HG02623 (cell line): ENCODE measurements around the gene ITIH4.

Experiments used
- ATAC-seq: cut with Tn5 transposase; IDR thresholded peaks from one replicate; pipeline ENCODE4 v1.9.1; 2021; ENCODE audit warnings: moderate library complexity; ENCODE audit not compliant: unreplicated experiment

ITIH4 gene

GRCh38 chr3:52834871-52835501, 4.5 kb upstream of the ITIH4 start, which contains the start of gene MUSTN1:
TSS of gene MUSTN1 (minus strand) at chr3:52835019. CDS start at chr3:52834948, 71 bp downstream.
- no peak for ATAC-seq

GRCh38 chr3:52833202-52833601, 2.7 kb upstream of the ITIH4 start:
- no peak for ATAC-seq

- no peak for ATAC-seq
Observed at GRCh38 chr3:52831500-52832301, 1.2 kb upstream of the ITIH4 start.

- no peak for ATAC-seq
Observed at GRCh38 chr3:52829906-52830463, 487 bp downstream of the ITIH4 start.

GRCh38 chr3:52829482-52829881, 990 bp downstream of the ITIH4 start:
- ATAC-seq, result no peak

GRCh38 chr3:52827866-52828376, 2.6 kb downstream of the ITIH4 start:
- no peak for ATAC-seq

- no peak for ATAC-seq
Observed at GRCh38 chr3:52827441-52827840, 3.0 kb downstream of the ITIH4 start.

GRCh38 chr3:52824037-52824436, 6.4 kb downstream of the ITIH4 start:
- no peak for ATAC-seq

GRCh38 chr3:52822363-52822762, 8.1 kb downstream of the ITIH4 start:
- ATAC-seq, result no peak

GRCh38 chr3:52820736-52821135, 9.7 kb downstream of the ITIH4 start:
- ATAC-seq, result no peak

- no peak for ATAC-seq
Observed at GRCh38 chr3:52819936-52820335, 10.5 kb downstream of the ITIH4 start.

- ATAC-seq, result no peak
Observed at GRCh38 chr3:52817860-52818259, 12.6 kb downstream of the ITIH4 start.

- no peak for ATAC-seq
Observed at GRCh38 chr3:52817221-52817620, 13.3 kb downstream of the ITIH4 start.

GRCh38 chr3:52816654-52817053, 13.8 kb downstream of the ITIH4 start:
- no peak for ATAC-seq

- ATAC-seq, result no peak
Observed at GRCh38 chr3:52816199-52816598, 14.3 kb downstream of the ITIH4 start.

GRCh38 chr3:52813810-52814209, 16.7 kb downstream of the ITIH4 start:
- no peak for ATAC-seq

- no peak for ATAC-seq
Observed at GRCh38 chr3:52811452-52812011, 18.9 kb downstream of the ITIH4 start.

- ATAC-seq, result no peak
Observed at GRCh38 chr3:52810923-52811322, 19.5 kb downstream of the ITIH4 start.

GRCh38 chr3:52809662-52810377, 20.7 kb downstream of the ITIH4 start:
- ATAC-seq, result no peak

- ATAC-seq, result no peak
Observed at GRCh38 chr3:52809149-52809548, 21.3 kb downstream of the ITIH4 start.
